ENCODE measurements around the gene SMURF1. TPM values are rescaled to one million over a fixed set of nuclear protein-coding genes. Genes with fewer than 3 reads are reported as not detected.
A peak's percentile ranks its signal among the peaks of the same experiment; 100 is the strongest.

The SMURF1 gene
- total RNA-seq, 1 donor from 2014 or later = 44.7 TPM

GRCh38 chr7:99061001-99061776 lies 82.7 kb downstream of the SMURF1 start:
- Histone ChIP-seq H3K27me3 (ENCODE audit: insufficient read depth, low read length) (no peaks in the 10 kb centered on the region), H4K20me1 (ENCODE audit: insufficient read depth, low read length) (peaks cover 58% of the 10 kb centered on the region)
- H3K36me3 Mint-ChIP-seq (ENCODE audit: low read depth, unreplicated experiment) = peaks cover 13% of the 10 kb centered on the region

DNA sequence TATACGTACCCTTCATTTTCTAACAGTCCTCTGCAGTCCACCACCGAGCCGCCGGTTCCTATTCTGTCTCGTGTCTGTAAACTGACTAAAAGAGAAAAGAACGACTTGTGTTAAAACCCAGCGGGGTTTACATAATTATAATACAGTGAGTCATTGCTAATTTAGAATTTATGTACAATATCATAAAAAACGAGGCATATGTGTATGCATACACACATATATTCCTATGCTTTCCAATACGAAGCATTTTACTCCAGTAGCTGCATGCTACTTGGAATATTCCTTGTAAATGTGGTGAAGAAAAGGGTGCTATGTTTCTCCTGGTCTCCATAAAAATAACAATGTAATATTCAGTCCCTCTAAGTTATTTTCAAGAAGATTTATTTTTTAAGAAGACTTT lies 89.1 kb downstream of the SMURF1 start:
- H3K4me1 ChIP-seq (ENCODE audit: insufficient read depth, low read length) = peaks cover 9% of the 10 kb centered on the region
- peaks cover 39% of the 10 kb centered on the region for H3K36me3 ChIP-seq (ENCODE audit: insufficient read depth, low read length)
- Mint-ChIP-seq H3K36me3 (ENCODE audit: low read depth, unreplicated experiment) (peaks cover 34% of the 10 kb centered on the region), H3K9me3 (ENCODE audit: unreplicated experiment) (no peaks in the 10 kb centered on the region), H3K27me3 (ENCODE audit: low read depth, unreplicated experiment) (no peaks in the 10 kb centered on the region), H3K27ac (ENCODE audit: unreplicated experiment) (no peak overlapping the region), H3K4me3 (ENCODE audit: unreplicated experiment) (no peak overlapping the region), H3K4me1 (ENCODE audit: low read depth, unreplicated experiment) (peaks cover 4% of the 10 kb centered on the region)
- no peak overlapping the region for H2AFZ ChIP-seq (ENCODE audit: low read depth, low read length)
- H3K4me2 ChIP-seq (ENCODE audit: low read length) = no peak overlapping the region
- DNase-seq (ENCODE audit: low read depth) (no peak), FAIRE-seq (no peak)
- peaks cover 23% of the 10 kb centered on the region for H4K20me1 ChIP-seq (ENCODE audit: insufficient read depth, low read length)
- no peaks in the 10 kb centered on the region for H3K9me3 ChIP-seq (ENCODE audit: insufficient read depth, low read depth, low read length)
- no peaks in the 10 kb centered on the region for H3K27me3 ChIP-seq (ENCODE audit: insufficient read depth, low read length)
- H3K4me3 ChIP-seq (ENCODE audit: insufficient read depth, low read depth, low read length) = no peak overlapping the region
- no peaks in the 10 kb centered on the region for H3K79me2 ChIP-seq (ENCODE audit: insufficient read depth, low read length)
- H3K27ac ChIP-seq (ENCODE audit: low read depth, low read length) = no peak overlapping the region
- H3K9ac ChIP-seq (ENCODE audit: low read length) = no peak overlapping the region
- TF ChIP-seq EZH2 (IDR thresholded peaks at IDR 0.05; ENCODE audit: insufficient read depth, low read length) (no peak), CTCF (IDR thresholded peaks at IDR 0.05; ENCODE audit: insufficient read depth, low read depth, low read length) (no peak)

More at GRCh38 chr7:99061001-99061776, 82.7 kb downstream of the SMURF1 start:
- H3K27ac Mint-ChIP-seq (ENCODE audit: unreplicated experiment) = no peak overlapping the region
- TF ChIP-seq CTCF (IDR thresholded peaks at IDR 0.05; ENCODE audit: insufficient read depth, low read depth, low read length) (no peak), EZH2 (IDR thresholded peaks at IDR 0.05; ENCODE audit: insufficient read depth, low read length) (no peak)
- H3K79me2 ChIP-seq (ENCODE audit: insufficient read depth, low read length) = peaks cover 44% of the 10 kb centered on the region
- H3K4me1 ChIP-seq (ENCODE audit: insufficient read depth, low read length) = no peaks in the 10 kb centered on the region
- H3K4me3 Mint-ChIP-seq (ENCODE audit: unreplicated experiment) = no peak overlapping the region
- no peak overlapping the region for H3K9ac ChIP-seq (ENCODE audit: low read length)
- FAIRE-seq (no peak), DNase-seq (ENCODE audit: low read depth) (no peak)
- no peak overlapping the region for H3K4me2 ChIP-seq (ENCODE audit: low read length)
- H3K4me3 ChIP-seq (ENCODE audit: insufficient read depth, low read depth, low read length) = no peak overlapping the region
- no peak overlapping the region for H2AFZ ChIP-seq (ENCODE audit: low read depth, low read length)
- H3K9me3 Mint-ChIP-seq (ENCODE audit: unreplicated experiment) = no peaks in the 10 kb centered on the region
- H3K27ac ChIP-seq (ENCODE audit: low read depth, low read length) = no peak overlapping the region
- H3K4me1 Mint-ChIP-seq (ENCODE audit: low read depth, unreplicated experiment) = peaks cover 2% of the 10 kb centered on the region
- peaks cover 12% of the 10 kb centered on the region for H3K36me3 ChIP-seq (ENCODE audit: insufficient read depth, low read length)
- no peaks in the 10 kb centered on the region for H3K9me3 ChIP-seq (ENCODE audit: insufficient read depth, low read depth, low read length)
- no peaks in the 10 kb centered on the region for H3K27me3 Mint-ChIP-seq (ENCODE audit: low read depth, unreplicated experiment)

DNA sequence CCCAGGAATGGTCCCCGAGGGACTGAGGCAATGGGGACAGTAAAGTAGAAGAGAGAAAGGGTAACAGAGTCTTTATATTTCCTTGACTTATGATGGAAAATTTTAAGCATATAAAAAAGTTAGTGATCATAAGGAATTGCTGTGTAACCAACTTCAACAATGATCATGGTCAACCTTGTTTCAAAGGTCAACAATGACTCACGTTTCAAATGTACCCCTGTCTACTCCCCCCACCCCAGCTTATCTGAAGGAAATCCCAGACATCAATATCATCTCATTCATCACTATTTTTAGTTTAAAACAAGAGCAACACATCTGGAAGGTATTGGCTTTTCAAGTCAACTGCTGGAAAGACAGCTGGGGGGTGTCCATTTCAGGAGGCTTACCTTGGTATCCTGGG lies 92.9 kb downstream of the SMURF1 start:
- Histone ChIP-seq H2AFZ (ENCODE audit: low read depth, low read length) (no peak overlapping the region), H3K4me3 (ENCODE audit: insufficient read depth, low read depth, low read length) (no peak overlapping the region), H4K20me1 (ENCODE audit: insufficient read depth, low read length) (peaks cover 20% of the 10 kb centered on the region), H3K36me3 (ENCODE audit: insufficient read depth, low read length) (peaks cover 50% of the 10 kb centered on the region), H3K27me3 (ENCODE audit: insufficient read depth, low read length) (no peaks in the 10 kb centered on the region), H3K79me2 (ENCODE audit: insufficient read depth, low read length) (peaks cover 6% of the 10 kb centered on the region), H3K9me3 (ENCODE audit: insufficient read depth, low read depth, low read length) (no peaks in the 10 kb centered on the region), H3K4me1 (ENCODE audit: insufficient read depth, low read length) (peaks cover 9% of the 10 kb centered on the region), H3K9ac (ENCODE audit: low read length) (no peak overlapping the region), H3K27ac (ENCODE audit: low read depth, low read length) (no peak overlapping the region), H3K4me2 (ENCODE audit: low read length) (peak overlapping the region; percentile 3)
- H3K36me3 Mint-ChIP-seq (ENCODE audit: low read depth, unreplicated experiment) = peaks cover 42% of the 10 kb centered on the region
- H3K27me3 Mint-ChIP-seq (ENCODE audit: low read depth, unreplicated experiment) = no peaks in the 10 kb centered on the region
- peaks cover 12% of the 10 kb centered on the region for H3K4me1 Mint-ChIP-seq (ENCODE audit: low read depth, unreplicated experiment)
- no peak overlapping the region for H3K27ac Mint-ChIP-seq (ENCODE audit: unreplicated experiment)
- H3K4me3 Mint-ChIP-seq (ENCODE audit: unreplicated experiment) = no peak overlapping the region
- peak; percentile 23 for FAIRE-seq
- DNase-seq (ENCODE audit: low read depth) = no peak
- TF ChIP-seq CTCF (IDR thresholded peaks at IDR 0.05; ENCODE audit: insufficient read depth, low read depth, low read length) (no peak), EZH2 (IDR thresholded peaks at IDR 0.05; ENCODE audit: insufficient read depth, low read length) (no peak)
- no peaks in the 10 kb centered on the region for H3K9me3 Mint-ChIP-seq (ENCODE audit: unreplicated experiment)
